ENCODE measurements around the gene MEX3A. TPM values are rescaled to one million over a fixed set of nuclear protein-coding genes. Genes with fewer than 3 reads are reported as not detected.

MEX3A gene
- total RNA-seq, 2 experiments from 2014 or later, result 5.3 TPM

DNA sequence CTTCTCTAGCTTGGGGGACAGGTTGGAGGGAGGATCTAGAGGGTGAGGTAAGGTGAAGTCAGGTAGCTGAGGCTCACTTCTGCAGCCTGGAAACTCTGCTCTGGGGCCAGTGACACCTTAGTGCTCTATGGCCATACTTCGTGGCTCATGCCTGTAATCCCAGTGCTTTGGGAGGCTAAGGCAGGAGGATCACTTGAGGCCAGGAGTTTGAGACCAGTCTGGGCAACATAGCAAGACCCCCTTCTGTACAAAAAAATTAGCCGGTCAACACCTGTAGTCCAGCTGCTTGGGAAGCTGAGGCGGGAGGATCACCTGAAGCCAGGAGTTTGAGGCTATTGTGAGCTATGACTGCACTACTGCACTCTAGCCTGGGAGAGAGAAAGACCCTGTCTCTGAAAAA is 38.1 kb upstream of the MEX3A start:
- POLR2A ChIA-PET, result interaction anchor here (2.0 kb wide), 1 partner anchor 22 kb away, joined by 4 read pairs; no protein-coding TSS in a partner anchor
- DNase-seq (ENCODE audit: low spot score), result no peak
- Histone ChIP-seq H3K9me3 (ENCODE audit: low read length) (no peaks in the 10 kb centered on the region), H3K4me3 (ENCODE audit: low read depth, low read length, poor library complexity, severe bottlenecking) (no peak overlapping the region), H3K79me2 (ENCODE audit: insufficient read depth, low read depth, low read length) (no peaks in the 10 kb centered on the region), H3K4me1 (ENCODE audit: insufficient read depth, low read length, poor library complexity, severe bottlenecking) (peaks cover 4% of the 10 kb centered on the region), H3K27ac (ENCODE audit: low read depth, low read length, poor library complexity, severe bottlenecking) (no peak overlapping the region), H3K4me2 (ENCODE audit: low read length) (no peak overlapping the region), H2AFZ (ENCODE audit: low read length) (no peak overlapping the region), H3K36me3 (ENCODE audit: insufficient read depth, low read length) (no peaks in the 10 kb centered on the region), H4K20me1 (ENCODE audit: insufficient read depth, low read length) (no peaks in the 10 kb centered on the region), H3K9me2 (ENCODE audit: insufficient read depth, low read length) (no peaks in the 10 kb centered on the region)
- TF ChIP-seq, protein P1, sequence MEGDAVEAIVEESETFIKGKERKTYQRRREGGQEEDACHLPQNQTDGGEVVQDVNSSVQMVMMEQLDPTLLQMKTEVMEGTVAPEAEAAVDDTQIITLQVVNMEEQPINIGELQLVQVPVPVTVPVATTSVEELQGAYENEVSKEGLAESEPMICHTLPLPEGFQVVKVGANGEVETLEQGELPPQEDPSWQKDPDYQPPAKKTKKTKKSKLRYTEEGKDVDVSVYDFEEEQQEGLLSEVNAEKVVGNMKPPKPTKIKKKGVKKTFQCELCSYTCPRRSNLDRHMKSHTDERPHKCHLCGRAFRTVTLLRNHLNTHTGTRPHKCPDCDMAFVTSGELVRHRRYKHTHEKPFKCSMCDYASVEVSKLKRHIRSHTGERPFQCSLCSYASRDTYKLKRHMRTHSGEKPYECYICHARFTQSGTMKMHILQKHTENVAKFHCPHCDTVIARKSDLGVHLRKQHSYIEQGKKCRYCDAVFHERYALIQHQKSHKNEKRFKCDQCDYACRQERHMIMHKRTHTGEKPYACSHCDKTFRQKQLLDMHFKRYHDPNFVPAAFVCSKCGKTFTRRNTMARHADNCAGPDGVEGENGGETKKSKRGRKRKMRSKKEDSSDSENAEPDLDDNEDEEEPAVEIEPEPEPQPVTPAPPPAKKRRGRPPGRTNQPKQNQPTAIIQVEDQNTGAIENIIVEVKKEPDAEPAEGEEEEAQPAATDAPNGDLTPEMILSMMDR (conservative IDR thresholded peaks at IDR 0.05; ENCODE audit: low read length), result no peak
- intact Hi-C loops (cut with micrococcal nuclease; ENCODE audit: unreplicated experiment), result loop anchor here (10.0 kb wide), 1 partner anchor 324 kb away; no protein-coding TSS in a partner anchor
- CTCF ChIA-PET (ENCODE audit: unreplicated experiment), result interaction anchor here (1.3 kb wide), 1 partner anchor 8 kb away, joined by 3 read pairs; no protein-coding TSS in a partner anchor
- no TSS peak for BruUV-seq (replicated peaks)

GRCh38 chr1:156119503-156120209 is 37.4 kb upstream of the MEX3A start:
- Histone ChIP-seq H3K9me3 (ENCODE audit: low read length) (no peaks in the 10 kb centered on the region), H3K79me2 (ENCODE audit: insufficient read depth, low read depth, low read length) (no peaks in the 10 kb centered on the region), H3K4me1 (ENCODE audit: insufficient read depth, low read length, poor library complexity, severe bottlenecking) (peaks cover 4% of the 10 kb centered on the region), H3K4me2 (ENCODE audit: low read length) (no peak overlapping the region), H3K36me3 (ENCODE audit: insufficient read depth, low read length) (no peaks in the 10 kb centered on the region), H3K9me2 (ENCODE audit: insufficient read depth, low read length) (no peaks in the 10 kb centered on the region), H4K20me1 (ENCODE audit: insufficient read depth, low read length) (no peaks in the 10 kb centered on the region), H3K27ac (ENCODE audit: low read depth, low read length, poor library complexity, severe bottlenecking) (no peak overlapping the region), H2AFZ (ENCODE audit: low read length) (no peak overlapping the region), H3K4me3 (ENCODE audit: low read depth, low read length, poor library complexity, severe bottlenecking) (no peak overlapping the region)
- intact Hi-C loops (cut with micrococcal nuclease; ENCODE audit: unreplicated experiment), result loop anchor here (10.0 kb wide), 1 partner anchor 325 kb away; no protein-coding TSS in a partner anchor
- peak; percentile 21 for DNase-seq (ENCODE audit: low spot score)
- POLR2A ChIA-PET, result interaction anchor here (1.2 kb wide), 1 partner anchor 10 kb away, joined by 3 read pairs; no protein-coding TSS in a partner anchor
- no TSS peak for BruUV-seq (replicated peaks)
- CTCF ChIA-PET (ENCODE audit: unreplicated experiment), result interaction anchor here (1.3 kb wide), 1 partner anchor 9 kb away, joined by 3 read pairs; no protein-coding TSS in a partner anchor
- TF ChIP-seq EZH2phosphoT487 (IDR thresholded peaks at IDR 0.05; ENCODE audit: borderline replicate concordance, low read depth, low read length), result no peak
- TF ChIP-seq, protein P1 (conservative IDR thresholded peaks at IDR 0.05; ENCODE audit: low read length), result no peak

Measured in OCI-LY7 (cell line).